ENCODE measurements around the gene PGA5.

PGA5 gene

GRCh38 chr11:61267437-61267841 is 26.5 kb downstream of the PGA5 start:
- TF ChIP-seq CTCF (IDR thresholded peaks at IDR 0.05; ENCODE audit: insufficient read depth, low read depth, low read length, missing control alignments) = no peak
- no peak overlapping the region for H3K4me3 ChIP-seq (ENCODE audit: low read depth, low read length)

GRCh38 chr11:61268588-61269250 is 27.7 kb downstream of the PGA5 start:
- DNase-seq (ENCODE audit: low read depth) = no peak
- no peak for TF ChIP-seq CTCF (IDR thresholded peaks at IDR 0.05; ENCODE audit: insufficient read depth, low read depth, low read length, missing control alignments)
- no peak overlapping the region for H3K4me3 ChIP-seq (ENCODE audit: low read depth, low read length)

More at GRCh38 chr11:61267437-61267841, 26.5 kb downstream of the PGA5 start:
- DNase-seq (ENCODE audit: low read depth) = no peak

GRCh38 chr11:61270354-61271076 is 29.5 kb downstream of the PGA5 start:
- no peak for TF ChIP-seq CTCF (IDR thresholded peaks at IDR 0.05; ENCODE audit: insufficient read depth, low read depth, low read length, missing control alignments)
- peak; percentile 22 for DNase-seq (ENCODE audit: low read depth)
- no peak overlapping the region for H3K4me3 ChIP-seq (ENCODE audit: low read depth, low read length)

GRCh38 chr11:61272731-61273130 is 31.8 kb downstream of the PGA5 start:
- no peak overlapping the region for H3K4me3 ChIP-seq (ENCODE audit: low read depth, low read length)
- no peak for DNase-seq (ENCODE audit: low read depth)
- TF ChIP-seq CTCF (IDR thresholded peaks at IDR 0.05; ENCODE audit: insufficient read depth, low read depth, low read length, missing control alignments) = no peak

GRCh38 chr11:61273178-61274078 is 32.5 kb downstream of the PGA5 start:
- no peak for DNase-seq (ENCODE audit: low read depth)
- no peak overlapping the region for H3K4me3 ChIP-seq (ENCODE audit: low read depth, low read length)
- TF ChIP-seq CTCF (IDR thresholded peaks at IDR 0.05; ENCODE audit: insufficient read depth, low read depth, low read length, missing control alignments) = no peak

- no peak for TF ChIP-seq CTCF (IDR thresholded peaks at IDR 0.05; ENCODE audit: insufficient read depth, low read depth, low read length, missing control alignments)
- no peak overlapping the region for H3K4me3 ChIP-seq (ENCODE audit: low read depth, low read length)
- DNase-seq (ENCODE audit: low read depth) = no peak
These were observed 33.1 kb downstream of the PGA5 start for GRCh38 chr11:61274084-61274483.
